ENCODE results near the gene ACO1.

ACO1 gene

DNA sequence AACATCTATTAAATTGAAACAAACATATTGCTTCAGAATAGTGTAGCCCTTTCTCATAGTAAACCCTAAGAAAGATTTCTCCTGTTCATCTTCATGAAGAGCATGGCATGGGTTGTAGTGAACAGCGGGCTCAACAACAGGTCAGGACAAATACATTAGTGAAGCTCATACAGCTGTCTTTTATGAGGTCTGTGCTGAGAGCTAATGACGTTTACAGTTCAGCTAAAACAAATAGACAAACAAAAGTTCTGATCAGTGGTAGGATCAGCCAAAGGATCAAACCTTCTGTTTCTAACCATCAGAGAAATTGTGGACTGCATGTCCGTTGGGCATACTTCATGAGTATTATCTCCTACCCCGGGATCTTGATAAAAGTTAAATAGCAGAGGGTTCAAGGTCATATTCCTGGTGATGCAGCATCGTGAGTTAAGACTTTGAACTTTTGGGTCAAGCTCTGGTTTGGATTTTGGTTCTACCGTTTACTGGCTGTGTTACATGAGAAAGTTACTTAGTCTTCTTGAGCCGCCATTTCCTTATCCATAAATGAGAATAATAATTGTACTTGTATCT is 37.9 kb downstream of the ACO1 start:
- DNase-seq (ENCODE audit: low spot score): no peak

- DNase-seq (ENCODE audit: low spot score): peak; percentile 6
Measured at GRCh38 chr9:32423371-32423770, 38.9 kb downstream of the ACO1 start.

DNA sequence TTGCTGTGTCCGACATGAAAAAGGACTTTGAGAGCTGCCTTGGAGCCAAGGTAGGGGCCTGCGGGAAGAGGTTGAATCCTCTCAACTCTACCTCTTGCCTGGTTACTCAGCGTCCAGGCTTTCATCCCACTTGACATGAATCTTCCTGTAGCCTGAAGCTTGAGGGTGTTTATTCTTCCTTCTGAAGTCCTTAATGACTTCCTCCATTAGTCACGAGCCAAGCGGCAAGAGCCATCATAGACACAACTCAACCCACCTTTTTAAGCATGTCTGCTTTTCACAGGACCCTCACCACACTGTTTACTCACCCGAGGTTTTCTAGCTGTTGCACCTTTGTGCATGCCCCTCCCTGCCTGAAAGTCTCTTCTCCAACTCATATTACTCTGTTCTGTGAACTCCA is 40.2 kb downstream of the ACO1 start:
- no peak for DNase-seq (ENCODE audit: low spot score)

- DNase-seq (ENCODE audit: low spot score): no peak
Measured at GRCh38 chr9:32426278-32426939, 42.0 kb downstream of the ACO1 start.

GRCh38 chr9:32427111-32427873 is 42.8 kb downstream of the ACO1 start:
- no peak for DNase-seq (ENCODE audit: low spot score)

DNA sequence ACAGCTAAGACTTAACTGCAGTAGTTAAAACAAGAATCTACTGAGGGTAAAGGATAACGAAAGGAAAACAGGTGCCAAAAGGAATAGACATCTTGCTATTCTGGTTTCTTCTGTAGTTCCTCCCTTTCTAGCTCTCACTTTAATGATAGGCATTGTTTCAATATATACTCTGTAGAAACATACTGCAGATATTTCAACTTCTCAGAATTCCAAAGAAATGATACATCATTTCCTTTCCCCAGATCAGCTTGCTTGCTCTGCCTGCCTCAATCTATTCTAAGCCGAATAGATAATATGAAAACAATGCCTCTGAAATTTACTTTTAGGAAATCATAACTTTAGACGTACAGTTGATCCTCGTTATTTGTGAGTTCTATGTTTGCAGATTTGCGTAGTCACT is 46.3 kb downstream of the ACO1 start:
- peak; percentile 78 for DNase-seq (ENCODE audit: low spot score)

GRCh38 chr9:32431196-32431595 is 46.8 kb downstream of the ACO1 start:
- DNase-seq (ENCODE audit: low spot score): no peak

- peak; percentile 60 for DNase-seq (ENCODE audit: low spot score)
Measured at GRCh38 chr9:32431940-32432555, 47.6 kb downstream of the ACO1 start.

GRCh38 chr9:32434892-32435291 is 50.4 kb downstream of the ACO1 start:
- DNase-seq (ENCODE audit: low spot score): no peak

DNA sequence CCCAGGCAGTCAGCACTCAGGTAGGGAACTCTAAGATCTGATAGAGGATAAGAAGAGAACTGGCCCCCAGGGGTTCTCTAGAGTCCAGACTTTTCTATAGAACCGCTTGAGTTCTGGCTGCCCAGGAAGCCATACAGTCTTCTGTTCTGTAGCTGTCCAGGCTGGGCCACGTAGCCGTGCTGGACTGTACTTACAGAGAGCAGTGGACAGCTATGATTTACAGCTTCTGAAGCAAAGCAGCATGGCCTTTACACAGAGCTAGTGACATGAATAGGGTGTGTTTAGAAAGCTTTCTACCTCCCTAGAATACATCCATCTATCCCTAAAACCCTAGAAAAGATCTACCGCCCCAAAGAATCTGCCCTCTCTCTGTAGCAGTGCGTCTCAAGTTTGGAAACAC is 57.2 kb downstream of the ACO1 start:
- no peak for DNase-seq (ENCODE audit: low spot score)

DNA sequence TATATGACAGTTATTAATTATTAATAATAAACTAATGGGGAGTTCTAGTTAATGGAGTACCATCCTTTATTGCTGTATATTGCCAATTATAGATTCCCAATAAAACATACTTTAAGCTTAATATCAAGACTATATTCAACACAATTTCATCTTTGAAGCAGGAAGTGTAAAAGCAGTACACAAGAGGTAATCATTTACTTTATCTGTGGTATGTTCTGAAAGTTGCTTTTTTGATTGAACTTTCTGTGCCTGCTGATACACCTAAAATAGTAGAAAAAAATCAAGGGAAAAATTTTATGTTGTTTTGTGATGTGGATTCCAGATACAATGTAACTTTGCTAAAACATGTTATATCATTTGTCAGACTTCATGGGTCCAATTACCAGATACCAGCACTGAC is 58.0 kb downstream of the ACO1 start:
- no peak for DNase-seq (ENCODE audit: low spot score)

DNA sequence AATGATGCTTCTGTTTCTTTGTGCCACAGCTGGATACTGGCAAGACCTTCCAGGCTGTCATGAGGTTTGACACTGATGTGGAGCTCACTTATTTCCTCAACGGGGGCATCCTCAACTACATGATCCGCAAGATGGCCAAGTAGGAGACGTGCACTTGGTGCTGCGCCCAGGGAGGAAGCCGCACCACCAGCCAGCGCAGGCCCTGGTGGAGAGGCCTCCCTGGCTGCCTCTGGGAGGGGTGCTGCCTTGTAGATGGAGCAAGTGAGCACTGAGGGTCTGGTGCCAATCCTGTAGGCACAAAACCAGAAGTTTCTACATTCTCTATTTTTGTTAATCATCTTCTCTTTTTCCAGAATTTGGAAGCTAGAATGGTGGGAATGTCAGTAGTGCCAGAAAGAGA is 65.5 kb downstream of the ACO1 start:
- DNase-seq (ENCODE audit: low spot score): no peak

DNA sequence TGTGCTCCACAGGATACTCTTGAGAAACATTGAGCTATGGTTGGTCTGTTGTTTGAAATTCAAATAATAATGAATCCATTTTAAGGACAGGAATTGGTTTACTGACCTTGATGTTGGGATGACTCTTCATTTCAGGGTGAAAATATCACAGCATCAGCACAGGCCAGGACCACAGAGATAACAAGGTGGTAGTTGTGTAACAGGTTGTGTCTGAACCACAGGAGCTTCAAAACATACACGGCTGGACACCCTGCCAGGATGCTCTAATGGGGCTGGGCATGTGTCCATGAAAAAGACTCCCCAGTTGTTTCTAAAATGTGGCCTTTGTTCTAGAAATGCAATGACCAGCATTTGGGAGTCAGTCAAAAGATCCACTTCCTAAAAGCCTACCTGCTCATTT is 69.8 kb downstream of the ACO1 start:
- no peak for DNase-seq (ENCODE audit: low spot score)

DNA sequence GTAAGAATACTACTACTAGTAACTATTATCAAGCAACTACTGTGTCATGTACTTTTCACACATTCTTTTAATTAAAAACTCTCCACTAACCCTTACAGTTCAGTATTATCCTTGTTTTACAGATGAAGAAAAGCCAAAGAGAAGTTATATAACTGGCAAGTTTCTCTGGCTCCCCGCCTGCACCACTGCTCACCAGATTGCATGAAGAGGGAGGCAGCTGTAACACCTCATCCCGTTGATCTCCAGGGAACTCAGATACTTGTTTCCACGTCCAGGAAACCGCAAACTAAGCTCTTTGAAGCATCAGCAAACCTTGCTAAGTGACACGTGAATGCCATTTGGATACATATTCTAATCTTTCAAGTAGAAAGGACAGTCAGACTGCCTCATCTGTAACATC is 71.3 kb downstream of the ACO1 start:
- DNase-seq (ENCODE audit: low spot score): peak; percentile 13

- peak; percentile 31 for DNase-seq (ENCODE audit: low spot score)
Measured at GRCh38 chr9:32456564-32456963, 72.1 kb downstream of the ACO1 start.

- DNase-seq (ENCODE audit: low spot score): no peak
Measured at GRCh38 chr9:32463500-32464293, 79.3 kb downstream of the ACO1 start.

DNA sequence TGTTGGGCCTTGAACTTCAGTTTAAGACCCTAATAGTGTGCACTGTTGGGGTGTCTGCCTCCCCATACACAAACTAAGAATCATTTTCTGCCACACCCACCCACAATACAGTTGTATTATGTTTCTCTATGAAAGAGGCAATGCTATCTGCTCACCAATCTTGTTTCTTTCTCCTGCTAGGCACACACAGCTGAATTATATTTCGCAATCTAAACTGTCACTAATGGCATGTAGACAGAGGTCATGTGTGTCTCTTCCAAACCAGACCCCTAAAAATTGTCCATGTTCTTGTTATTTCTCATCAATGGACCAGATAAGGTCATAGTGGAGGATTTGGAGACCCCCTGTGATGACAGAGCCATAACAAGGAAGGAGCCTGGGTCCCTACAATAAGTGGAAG is 84.3 kb downstream of the ACO1 start:
- no peak for DNase-seq (ENCODE audit: low spot score)

DNA sequence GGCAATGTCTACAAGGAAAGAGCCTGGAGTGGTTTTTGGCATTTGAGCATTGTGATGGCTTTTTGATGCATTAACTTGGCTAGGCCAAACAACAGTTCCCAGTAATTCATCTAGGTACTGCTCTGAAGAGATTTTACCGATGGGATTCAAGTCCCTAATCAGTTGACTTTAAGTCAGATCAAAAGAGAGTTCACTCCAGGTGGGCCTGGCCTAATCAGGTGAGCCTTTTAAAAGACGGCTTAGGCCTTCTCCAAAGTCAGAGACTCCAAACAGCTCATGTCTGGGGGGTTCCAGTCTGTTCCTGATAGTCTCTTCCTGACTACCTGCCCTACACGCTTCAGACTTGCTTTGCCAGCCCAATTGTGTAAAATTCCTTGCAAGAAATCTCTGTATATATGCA is 87.9 kb downstream of the ACO1 start:
- no peak for DNase-seq (ENCODE audit: low spot score)

- DNase-seq (ENCODE audit: low spot score): no peak
Measured at GRCh38 chr9:32483343-32483742, 98.9 kb downstream of the ACO1 start.

- no peak for DNase-seq (ENCODE audit: low spot score)
Measured at GRCh38 chr9:32486839-32487562, 102.6 kb downstream of the ACO1 start.

DNA sequence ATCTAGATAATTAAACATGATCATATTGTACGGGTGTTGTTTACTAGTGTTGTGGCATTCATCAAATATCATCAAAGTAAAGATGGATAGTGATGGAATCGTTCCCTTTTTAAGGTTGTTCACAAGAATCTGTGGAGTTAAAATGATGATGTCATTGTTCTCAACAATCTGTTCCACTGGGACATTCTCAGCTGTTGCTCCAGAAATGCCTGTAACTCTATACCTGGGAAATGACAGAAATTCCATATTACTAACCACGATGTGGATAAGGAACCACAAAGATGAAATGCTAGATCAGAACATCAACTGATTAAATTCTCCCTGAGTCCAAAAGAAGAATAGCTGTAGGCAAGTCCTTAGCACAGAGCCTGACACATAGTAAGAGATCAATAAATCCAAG is 103.5 kb downstream of the ACO1 start:
- no peak for DNase-seq (ENCODE audit: low spot score)

GRCh38 chr9:32490601-32491000 is 106.2 kb downstream of the ACO1 start:
- DNase-seq (ENCODE audit: low spot score): no peak
